Stimulated activated effector memory CD8-positive, alpha-beta T cell treated with anti-CD3 and anti-CD28 coated beads, Interleukin-12 subunit alpha, Interleukin-12 subunit beta, amount 100 ng/mL, for 72 hours (primary cell): ENCODE data around the gene BROX.
A peak's percentile ranks its signal among the peaks of the same experiment; 100 is the strongest.
"Not testable (repeated sequence)": the region's sequence is repeated elsewhere in the genome, so short reads cannot be mapped to it uniquely, and the experiment has no call there.

Experiments
- ATAC-seq: fragments of 150-1000 bp; cut with Tn5 transposase; 2 replicates; pipeline ENCODE4 v1.10.0; 2021
- DNase-seq, 2 donors: peaks; one replicate each; pipeline ENCODE4 v3.0.0; 2021 to 2022; ENCODE audit warnings: low spot score in 2 of 2
- H3K27ac Mint-ChIP-seq: one replicate; pipeline ENCODE4 v1.8.0; 2022; ENCODE audit warnings: mild to moderate bottlenecking, mixed read lengths
- H3K36me3 Mint-ChIP-seq: one replicate; pipeline ENCODE4 v1.8.0; 2022; ENCODE audit warnings: mild to moderate bottlenecking, mixed read lengths
- H3K4me1 Mint-ChIP-seq: one replicate; pipeline ENCODE4 v1.8.0; 2022; ENCODE audit warnings: mixed read lengths
- H3K4me3 Mint-ChIP-seq: one replicate; pipeline ENCODE4 v1.8.0; 2022; ENCODE audit warnings: mild to moderate bottlenecking, mixed read lengths
- H3K9me3 Mint-ChIP-seq: one replicate; pipeline ENCODE4 v1.8.0; 2022; ENCODE audit warnings: mixed read lengths

Gene BROX

GRCh38 chr1:222711319-222712252 is 778 bp upstream of the BROX start:
- peak; percentile 30 to 79 for DNase-seq

GRCh38 chr1:222713091-222713961 is 962 bp downstream of the BROX start:
- H3K27ac Mint-ChIP-seq, result peak overlapping the region; percentile 99
- peak; percentile 72 to 92 for DNase-seq
- H3K4me3 Mint-ChIP-seq, result peak overlapping the region; percentile 99
- peaks cover 51% of the 10 kb centered on the region for H3K4me1 Mint-ChIP-seq
- H3K36me3 Mint-ChIP-seq, result peaks cover 79% of the 10 kb centered on the region
- H3K9me3 Mint-ChIP-seq, result no peaks in the 10 kb centered on the region
- peak; percentile 79 for ATAC-seq

More at GRCh38 chr1:222711319-222712252, 778 bp upstream of the BROX start:
- Mint-ChIP-seq H3K27ac (peak overlapping the region; percentile 99), H3K9me3 (no peaks in the 10 kb centered on the region), H3K36me3 (peaks cover 62% of the 10 kb centered on the region), H3K4me3 (peak overlapping the region; percentile 99), H3K4me1 (peaks cover 48% of the 10 kb centered on the region)
- ATAC-seq, result peak; percentile 70

- H3K27ac Mint-ChIP-seq, result peak overlapping the region; percentile 34
- peaks cover 27% of the 10 kb centered on the region for H3K4me1 Mint-ChIP-seq
- no peaks in the 10 kb centered on the region for H3K9me3 Mint-ChIP-seq
- ATAC-seq (no peak), DNase-seq (no peak)
- peaks cover 94% of the 10 kb centered on the region for H3K36me3 Mint-ChIP-seq
- no peak overlapping the region for H3K4me3 Mint-ChIP-seq
These were observed 4.0 kb downstream of the BROX start for GRCh38 chr1:222716393-222716792.

- Mint-ChIP-seq H3K4me3 (no peak overlapping the region), H3K27ac (no peak overlapping the region), H3K36me3 (peaks cover 100% of the 10 kb centered on the region), H3K9me3 (no peaks in the 10 kb centered on the region), H3K4me1 (no peaks in the 10 kb centered on the region)
- DNase-seq, result no peak
- no peak for ATAC-seq
These were observed 16.4 kb downstream of the BROX start for GRCh38 chr1:222728746-222729145.

GRCh38 chr1:222730866-222731265 is 18.5 kb downstream of the BROX start:
- no peak overlapping the region for H3K4me3 Mint-ChIP-seq
- H3K27ac Mint-ChIP-seq, result no peak overlapping the region
- ATAC-seq, result no peak
- H3K4me1 Mint-ChIP-seq, result no peaks in the 10 kb centered on the region
- no peak for DNase-seq
- H3K36me3 Mint-ChIP-seq, result peaks cover 99% of the 10 kb centered on the region
- no peaks in the 10 kb centered on the region for H3K9me3 Mint-ChIP-seq

- H3K4me3 Mint-ChIP-seq, result no peak overlapping the region
- H3K9me3 Mint-ChIP-seq, result no peaks in the 10 kb centered on the region
- H3K27ac Mint-ChIP-seq, result no peak overlapping the region
- no peak for DNase-seq
- peaks cover 87% of the 10 kb centered on the region for H3K36me3 Mint-ChIP-seq
- ATAC-seq, result no peak
- H3K4me1 Mint-ChIP-seq, result no peaks in the 10 kb centered on the region
These were observed 20.1 kb downstream of the BROX start for GRCh38 chr1:222732216-222733159.

GRCh38 chr1:222734740-222735139 is 22.4 kb downstream of the BROX start:
- H3K36me3 Mint-ChIP-seq, result peaks cover 64% of the 10 kb centered on the region
- H3K4me3 Mint-ChIP-seq, result no peak overlapping the region
- no peaks in the 10 kb centered on the region for H3K4me1 Mint-ChIP-seq
- no peak overlapping the region for H3K27ac Mint-ChIP-seq
- ATAC-seq, result no peak
- no peaks in the 10 kb centered on the region for H3K9me3 Mint-ChIP-seq
- no peak for DNase-seq

- DNase-seq (no peak), ATAC-seq (no peak)
- Mint-ChIP-seq H3K36me3 (peaks cover 47% of the 10 kb centered on the region), H3K4me1 (no peaks in the 10 kb centered on the region), H3K9me3 (no peaks in the 10 kb centered on the region), H3K4me3 (no peak overlapping the region), H3K27ac (no peak overlapping the region)
These were observed 24.1 kb downstream of the BROX start for GRCh38 chr1:222736470-222736869.

GRCh38 chr1:222736972-222737371 is 24.6 kb downstream of the BROX start, which contains the start of gene FAM177B:
TSS of gene FAM177B (plus strand) at chr1:222737202. CDS start at chr1:222746546, 9,344 bp downstream.
- Mint-ChIP-seq H3K4me3 (no peak within 1 kb of the TSS), H3K36me3 (peaks cover 42% of the 10 kb centered on the region), H3K4me1 (peaks cover 5% of the 10 kb centered on the region), H3K27ac (no peak within 1 kb of the TSS), H3K9me3 (no peaks in the 10 kb centered on the region)
- DNase-seq (no peak), ATAC-seq (no peak)

- no peak overlapping the region for H3K27ac Mint-ChIP-seq
- H3K4me3 Mint-ChIP-seq, result no peak overlapping the region
These were observed 27.1 kb downstream of the BROX start for GRCh38 chr1:222739465-222739864.

GRCh38 chr1:222739929-222740328 is 27.6 kb downstream of the BROX start:
- Mint-ChIP-seq H3K4me1 (peaks cover 6% of the 10 kb centered on the region), H3K4me3 (no peak overlapping the region), H3K36me3 (peaks cover 12% of the 10 kb centered on the region), H3K9me3 (no peaks in the 10 kb centered on the region), H3K27ac (no peak overlapping the region)
- DNase-seq (no peak), ATAC-seq (no peak)

More at GRCh38 chr1:222739465-222739864, 27.1 kb downstream of the BROX start:
- Mint-ChIP-seq H3K4me1 (peaks cover 6% of the 10 kb centered on the region), H3K9me3 (no peaks in the 10 kb centered on the region), H3K36me3 (peaks cover 17% of the 10 kb centered on the region)
- no peak for DNase-seq
- ATAC-seq, result no peak

GRCh38 chr1:222741630-222742457 is 29.5 kb downstream of the BROX start:
- not testable (repeated sequence) for ATAC-seq, H3K4me3 Mint-ChIP-seq, H3K9me3 Mint-ChIP-seq, DNase-seq, H3K36me3 Mint-ChIP-seq, H3K4me1 Mint-ChIP-seq
- peak overlapping the region; percentile 7 for H3K27ac Mint-ChIP-seq

GRCh38 chr1:222749927-222750326 is 37.6 kb downstream of the BROX start:
- DNase-seq (no peak), ATAC-seq (no peak)
- Mint-ChIP-seq H3K9me3 (no peaks in the 10 kb centered on the region), H3K27ac (no peak overlapping the region), H3K4me3 (no peak overlapping the region), H3K36me3 (no peaks in the 10 kb centered on the region), H3K4me1 (no peaks in the 10 kb centered on the region)

- Mint-ChIP-seq H3K4me3 (no peak overlapping the region), H3K9me3 (no peaks in the 10 kb centered on the region), H3K27ac (no peak overlapping the region), H3K4me1 (no peaks in the 10 kb centered on the region), H3K36me3 (no peaks in the 10 kb centered on the region)
- DNase-seq (no peak), ATAC-seq (no peak)
These were observed 38.3 kb downstream of the BROX start for GRCh38 chr1:222750651-222751050.
